ENCODE measurements around the gene ATM.

- TF ChIP-seq POLR2AphosphoS5 (IDR thresholded peaks at IDR 0.05; ENCODE audit: borderline replicate concordance, low read depth, low read length) = no peak
- TF ChIP-seq EZH2 (IDR thresholded peaks at IDR 0.05) = no peak
- TF ChIP-seq FOXP2 (optimal IDR thresholded peaks at IDR 0.05; ENCODE audit: control extremely low read depth, extremely low read length, insufficient read depth) = no peak
These were observed 12.8 kb downstream of the ATM start for GRCh38 chr11:108235633-108236032.

All from SK-N-MC (cell line).